ENCODE results near the gene B3GAT3. TPM values are rescaled to one million over a fixed set of nuclear protein-coding genes. Genes with fewer than 3 reads are reported as not detected.
"Not testable (repeated sequence)": the region's sequence is repeated elsewhere in the genome, so short reads cannot be mapped to it uniquely, and the experiment has no call there.

B3GAT3 gene
- total RNA-seq, 4 donors from 2014 or later: 11.4 to 25.8 (median 22.4) TPM

- Histone ChIP-seq H3K27ac (peak overlapping the region; percentile 82 to 97 (median 92)), H3K36me3 (peaks cover 0 to 59% of the 10 kb centered on the region in 2 donors), H3K9me3 (no peaks in the 10 kb centered on the region), H3K4me1 (peaks cover 0 to 52% (median 22%) of the 10 kb centered on the region in 3 donors), H3K4me3 (peak overlapping the region; percentile 39 to 57), H3K27me3 (no peaks in the 10 kb centered on the region)
- no peak for ATAC-seq
- TF ChIP-seq POLR2A (IDR thresholded peaks at IDR 0.05) (no peak), EP300 (IDR thresholded peaks at IDR 0.05) (no peak)
- 8 to 35% methylated on average over 5 of the region's 17 CpGs for WGBS, 2 donors (ENCODE audit: low coverage in 1 of 2)
Observed at GRCh38 chr11:62592146-62592815, 29.5 kb downstream of the B3GAT3 start.

GRCh38 chr11:62591448-62592145 lies 30.2 kb downstream of the B3GAT3 start, which contains the start of gene TUT1:
Gene TUT1, minus strand, starts transcription at chr11:62591523. Its CDS starts 38 bp downstream, at chr11:62591485.
- peak; percentile 96 for ATAC-seq
- peaks cover 0 to 52% (median 22%) of the 10 kb centered on the region in 3 donors for H3K4me1 ChIP-seq
- peaks cover 0 to 59% of the 10 kb centered on the region in 2 donors for H3K36me3 ChIP-seq
- no peaks in the 10 kb centered on the region for H3K27me3 ChIP-seq
- 0 to 1% methylated on average over 8 to 20 of the region's 58 CpGs for WGBS, 2 donors (ENCODE audit: low coverage in 1 of 2)
- peak within 1 kb of the TSS; percentile 57 to 85 for H3K4me3 ChIP-seq
- no peaks in the 10 kb centered on the region for H3K9me3 ChIP-seq
- peak; percentile 97 for TF ChIP-seq POLR2AphosphoS5 (IDR thresholded peaks at IDR 0.05)
- TF ChIP-seq POLR2A (IDR thresholded peaks at IDR 0.05): peak; percentile 66 to 77
- TF ChIP-seq CTCF (IDR thresholded peaks at IDR 0.05): no peak
- TF ChIP-seq EP300 (IDR thresholded peaks at IDR 0.05): no peak
- peak within 1 kb of the TSS; percentile 91 to 97 (median 92) for H3K27ac ChIP-seq

GRCh38 chr11:62588966-62589637 lies 32.7 kb downstream of the B3GAT3 start:
- WGBS, 2 donors (ENCODE audit: low coverage in 1 of 2): 50 to 68% methylated on average over 12 to 17 of the region's 18 CpGs
- Histone ChIP-seq H3K27me3 (no peaks in the 10 kb centered on the region), H3K27ac (no peak overlapping the region), H3K4me1 (peaks cover 0 to 47% (median 22%) of the 10 kb centered on the region in 3 donors), H3K9me3 (no peaks in the 10 kb centered on the region), H3K36me3 (peaks cover 0 to 59% of the 10 kb centered on the region in 2 donors), H3K4me3 (no peak overlapping the region)
- no peak for ATAC-seq
- no peak for TF ChIP-seq EP300 (IDR thresholded peaks at IDR 0.05)
- no peak for TF ChIP-seq CTCF (IDR thresholded peaks at IDR 0.05)
- no peak for TF ChIP-seq POLR2A (IDR thresholded peaks at IDR 0.05)
- no peak for TF ChIP-seq POLR2AphosphoS5 (IDR thresholded peaks at IDR 0.05)

- ATAC-seq, H3K9me3 ChIP-seq, H3K27ac ChIP-seq, H3K4me3 ChIP-seq, H3K27me3 ChIP-seq: not testable (repeated sequence)
- peaks cover 0 to 81% of the 10 kb centered on the region in 2 donors for H3K36me3 ChIP-seq
- 98% methylated on average over 6 of the region's 7 CpGs; no CpG with 5 or more reads in 1 of the 2 donors for WGBS, 2 donors (ENCODE audit: low coverage in 1 of 2)
- peaks cover 0 to 19% (median 7%) of the 10 kb centered on the region in 3 donors for H3K4me1 ChIP-seq
Observed at GRCh38 chr11:62585356-62585755, 36.4 kb downstream of the B3GAT3 start.

- H3K27ac ChIP-seq, H3K27me3 ChIP-seq, H3K4me3 ChIP-seq, H3K4me1 ChIP-seq, H3K9me3 ChIP-seq, ATAC-seq: not testable (repeated sequence)
- H3K36me3 ChIP-seq: peaks cover 0 to 92% of the 10 kb centered on the region in 2 donors
- WGBS, 2 donors (ENCODE audit: low coverage in 1 of 2): 97 to 100% methylated on average over 2 to 4 of the region's 4 CpGs
Observed at GRCh38 chr11:62581735-62582134, 40.1 kb downstream of the B3GAT3 start.

- TF ChIP-seq EP300 (IDR thresholded peaks at IDR 0.05): no peak
- no peak for TF ChIP-seq POLR2A (IDR thresholded peaks at IDR 0.05)
- no peak for TF ChIP-seq POLR2AphosphoS5 (IDR thresholded peaks at IDR 0.05)
- TF ChIP-seq CTCF (IDR thresholded peaks at IDR 0.05): no peak
- Histone ChIP-seq H3K9me3 (no peaks in the 10 kb centered on the region), H3K4me1 (peaks cover 0 to 8% (median 0%) of the 10 kb centered on the region in 3 donors), H3K27me3 (no peaks in the 10 kb centered on the region), H3K4me3 (no peak overlapping the region), H3K27ac (no peak overlapping the region), H3K36me3 (peaks cover 0 to 92% of the 10 kb centered on the region in 2 donors)
- WGBS, 2 donors (ENCODE audit: low coverage in 1 of 2): 81 to 90% methylated on average over 2 to 6 of the region's 18 CpGs
- ATAC-seq: no peak
Observed at GRCh38 chr11:62580959-62581715, 40.6 kb downstream of the B3GAT3 start.
